Upper lobe of left lung (tissue), 6 donors: Measurements from ENCODE around the gene NSD1. TPM values are rescaled to one million over a fixed set of nuclear protein-coding genes. Genes with fewer than 3 reads are reported as not detected.
A peak's percentile ranks its signal among the peaks of the same experiment; 100 is the strongest.

Experiments used
- ATAC-seq, 2 donors: fragments of 200-7000 bp; cut with Tn5 transposase; one replicate each; pipeline ENCODE4 v1.9.1; 2022; ENCODE audit warnings: mild to moderate bottlenecking in 2 of 2, moderate library complexity in 2 of 2; ENCODE audit not compliant: low FRiP score in 2 of 2
- DNase-seq, 2 donors: peaks; one replicate each; pipeline ENCODE4 v3.0.0-alpha.2; 2019 to 2020
- H3K27ac ChIP-seq, 4 donors: fragments of 200-600 bp; sonication (generic); one replicate each; pipeline ENCODE4 v1.5.1; 2016 to 2019
- H3K27me3 ChIP-seq, 4 donors: fragments of 200-600 bp; sonication (generic); one replicate each; pipeline ENCODE4 v1.5.1; 2017 to 2019
- H3K36me3 ChIP-seq, 4 donors: fragments of 200-600 bp; sonication (generic); one replicate each; pipeline ENCODE4 v1.5.1; 2016 to 2019
- H3K4me1 ChIP-seq, 4 donors: fragments of 200-600 bp; sonication (generic); one replicate each; pipeline ENCODE4 v1.5.1; 2018 to 2019
- H3K4me3 ChIP-seq, 4 donors: fragments of 200-600 bp; sonication (generic); one replicate each; pipeline ENCODE4 v1.5.1; 2017 to 2019; ENCODE audit warnings: mild to moderate bottlenecking in 2 of 4, moderate library complexity in 1 of 4
- H3K9me3 ChIP-seq, 4 donors: fragments of 200-600 bp; sonication (generic); one replicate each; pipeline ENCODE4 v1.5.1; 2018 to 2019
- CTCF ChIP-seq, 6 experiments: fragments of 450-650 bp in 4 of 6; fragments of 200-600 bp in 2 of 6; sonication (generic) in 2 of 6; IDR thresholded peaks; one replicate each; pipeline ENCODE4 v1.5.1; 2016 to 2019; ENCODE audit warnings: antibody characterized with exemption in 6 of 6
- EP300 ChIP-seq, 4 donors: sonication (generic); formaldehyde crosslinking; IDR thresholded peaks; one replicate each; pipeline ENCODE4 v1.5.1; 2017; ENCODE audit warnings: antibody characterized with exemption in 4 of 4, control low read depth in 2 of 4
- POLR2A ChIP-seq, 4 donors: fragments of 450-650 bp; IDR thresholded peaks; one replicate each; pipeline ENCODE4 v1.5.1; 2016 to 2017; ENCODE audit warnings: antibody characterized with exemption in 4 of 4, mild to moderate bottlenecking in 2 of 4
- POLR2AphosphoS5 ChIP-seq, 2 donors: sonication (generic); formaldehyde crosslinking; IDR thresholded peaks; one replicate each; pipeline ENCODE4 v1.5.1; 2017; ENCODE audit warnings: antibody characterized with exemption in 2 of 2
- WGBS, 2 donors: methylation state at CpG; one replicate each; pipeline ENCODE4 v1.1.5; 2017 to 2018; 5-methylcytosine and 5-hydroxymethylcytosine counted together
- total RNA-seq, 6 donors: library from RNA; depleted of rRNA in 4 of 6; stranded (reverse); fragments of >200 nt in 4 of 6; gene quantifications; one replicate each; pipeline versions ENCODE4 v1.1.0 to v1.2.1, GENCODE V29; 2016 to 2021
- donor health status: DM: no; HTN: no; CAD: no; lungs with moderate emphysema.
- donor health status: DM: no; HTN: yes; CAD: no; lungs with severe emphysema.

NSD1 gene
- total RNA-seq, 6 donors from 2014 or later: 33.0 to 69.1 (median 55.7) TPM

GRCh38 chr5:177097016-177097985, 36.3 kb upstream of the NSD1 start:
- 85 to 90% methylated on average over 11 to 29 of the region's 30 CpGs for WGBS, 2 donors
- H3K9me3 ChIP-seq: no peaks in the 10 kb centered on the region
- no peaks in the 10 kb centered on the region for H3K36me3 ChIP-seq
- H3K4me1 ChIP-seq: peaks cover 15 to 22% (median 21%) of the 10 kb centered on the region in 4 donors
- H3K27me3 ChIP-seq: no peaks in the 10 kb centered on the region
- TF ChIP-seq CTCF (IDR thresholded peaks at IDR 0.05): no peak
- no peak for TF ChIP-seq POLR2AphosphoS5 (IDR thresholded peaks at IDR 0.05)
- no peak for TF ChIP-seq POLR2A (IDR thresholded peaks at IDR 0.05)
- no peak for TF ChIP-seq EP300 (IDR thresholded peaks at IDR 0.05)
- DNase-seq (no peak), ATAC-seq (no peak)
- peak overlapping the region in 1 of 4 donors; percentile 17 for H3K27ac ChIP-seq
- H3K4me3 ChIP-seq: no peak overlapping the region

GRCh38 chr5:177098120-177098469, 35.5 kb upstream of the NSD1 start:
- TF ChIP-seq EP300 (IDR thresholded peaks at IDR 0.05) (no peak), POLR2AphosphoS5 (IDR thresholded peaks at IDR 0.05) (no peak), POLR2A (IDR thresholded peaks at IDR 0.05) (no peak), CTCF (IDR thresholded peaks at IDR 0.05) (no peak)
- ATAC-seq (peak in 1 of 2 donors; percentile 2), DNase-seq (no peak)
- Histone ChIP-seq H3K9me3 (no peaks in the 10 kb centered on the region), H3K27ac (peak overlapping the region in 3 of 4 donors; percentile 17 to 70 (median 28)), H3K27me3 (no peaks in the 10 kb centered on the region), H3K4me3 (no peak overlapping the region), H3K4me1 (peaks cover 15 to 22% (median 21%) of the 10 kb centered on the region in 4 donors), H3K36me3 (no peaks in the 10 kb centered on the region)
- WGBS, 2 donors: 68 to 80% methylated on average over 3 to 6 of the region's 6 CpGs

GRCh38 chr5:177098470-177099141, 35.0 kb upstream of the NSD1 start:
- H3K27ac ChIP-seq: peak overlapping the region in 3 of 4 donors; percentile 17 to 70 (median 27)
- H3K4me1 ChIP-seq: peaks cover 15 to 22% (median 20%) of the 10 kb centered on the region in 4 donors
- no peaks in the 10 kb centered on the region for H3K27me3 ChIP-seq
- H3K9me3 ChIP-seq: no peaks in the 10 kb centered on the region
- TF ChIP-seq POLR2A (IDR thresholded peaks at IDR 0.05) (no peak), POLR2AphosphoS5 (IDR thresholded peaks at IDR 0.05) (no peak), EP300 (IDR thresholded peaks at IDR 0.05) (no peak), CTCF (IDR thresholded peaks at IDR 0.05) (no peak)
- WGBS, 2 donors: 53 to 72% methylated on average over 5 to 7 of the region's 18 CpGs
- DNase-seq (peak in 1 of 2 donors; percentile 89), ATAC-seq (peak; percentile 24 to 26)
- H3K36me3 ChIP-seq: no peaks in the 10 kb centered on the region
- H3K4me3 ChIP-seq: no peak overlapping the region

GRCh38 chr5:177099422-177100093, 34.0 kb upstream of the NSD1 start:
- H3K27ac ChIP-seq: no peak overlapping the region
- no peaks in the 10 kb centered on the region for H3K9me3 ChIP-seq
- DNase-seq (no peak), ATAC-seq (no peak)
- peaks cover 7 to 17% (median 13%) of the 10 kb centered on the region in 4 donors for H3K4me1 ChIP-seq
- H3K27me3 ChIP-seq: no peaks in the 10 kb centered on the region
- TF ChIP-seq EP300 (IDR thresholded peaks at IDR 0.05): no peak
- no peak for TF ChIP-seq POLR2A (IDR thresholded peaks at IDR 0.05)
- TF ChIP-seq CTCF (IDR thresholded peaks at IDR 0.05): no peak
- no peak for TF ChIP-seq POLR2AphosphoS5 (IDR thresholded peaks at IDR 0.05)
- H3K36me3 ChIP-seq: no peaks in the 10 kb centered on the region
- 73 to 77% methylated on average over 13 of the region's 13 CpGs for WGBS, 2 donors
- H3K4me3 ChIP-seq: no peak overlapping the region
